ENCODE data around the gene KLHL30. TPM values are rescaled to one million over a fixed set of nuclear protein-coding genes. Genes with fewer than 3 reads are reported as not detected.

The KLHL30 gene
- total RNA-seq, 2 experiments from 2014 or later: not detected

DNA sequence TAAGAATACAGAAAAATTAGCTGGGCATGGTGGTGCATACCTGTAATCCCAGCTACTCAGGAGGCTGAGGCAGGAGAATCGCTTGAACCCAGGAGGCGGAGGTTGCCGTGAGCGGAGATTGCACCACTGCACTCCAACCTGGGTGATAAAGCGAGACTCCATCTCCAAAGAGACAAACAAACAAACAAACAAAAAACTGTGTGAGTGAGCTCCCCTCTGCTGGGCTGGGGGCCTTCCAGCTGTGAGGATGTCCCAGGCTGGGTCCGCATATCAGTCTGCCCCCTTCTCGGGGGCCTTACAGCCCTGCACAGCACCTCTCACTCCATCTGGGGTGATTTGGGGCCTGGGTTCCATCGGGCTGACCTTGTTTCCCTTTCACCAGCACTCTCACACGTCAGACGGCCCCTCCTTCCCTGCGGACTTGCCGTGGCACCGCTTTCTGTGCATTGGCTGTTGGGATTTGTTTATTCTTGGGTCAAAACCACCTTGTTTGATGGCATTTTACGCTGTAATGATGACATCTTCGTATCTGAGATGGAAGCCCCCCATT, 2.8 kb upstream of the KLHL30 start:
- Mint-ChIP-seq H3K4me1 (no peaks in the 10 kb centered on the region), H3K4me3 (no peak overlapping the region), H3K27me3 (no peaks in the 10 kb centered on the region), H3K27ac (no peak overlapping the region), H3K9me3 (no peaks in the 10 kb centered on the region), H3K36me3 (ENCODE audit: low read depth) (no peaks in the 10 kb centered on the region)
- no peak for DNase-seq
- ChIA-PET POLR2A (no interaction called here), CTCF (interaction anchor here (0.8 to 1.9 kb wide), 2 partner anchors 10 to 213 kb away, joined by 3 to 4 read pairs; no protein-coding TSS in a partner anchor)

DNA sequence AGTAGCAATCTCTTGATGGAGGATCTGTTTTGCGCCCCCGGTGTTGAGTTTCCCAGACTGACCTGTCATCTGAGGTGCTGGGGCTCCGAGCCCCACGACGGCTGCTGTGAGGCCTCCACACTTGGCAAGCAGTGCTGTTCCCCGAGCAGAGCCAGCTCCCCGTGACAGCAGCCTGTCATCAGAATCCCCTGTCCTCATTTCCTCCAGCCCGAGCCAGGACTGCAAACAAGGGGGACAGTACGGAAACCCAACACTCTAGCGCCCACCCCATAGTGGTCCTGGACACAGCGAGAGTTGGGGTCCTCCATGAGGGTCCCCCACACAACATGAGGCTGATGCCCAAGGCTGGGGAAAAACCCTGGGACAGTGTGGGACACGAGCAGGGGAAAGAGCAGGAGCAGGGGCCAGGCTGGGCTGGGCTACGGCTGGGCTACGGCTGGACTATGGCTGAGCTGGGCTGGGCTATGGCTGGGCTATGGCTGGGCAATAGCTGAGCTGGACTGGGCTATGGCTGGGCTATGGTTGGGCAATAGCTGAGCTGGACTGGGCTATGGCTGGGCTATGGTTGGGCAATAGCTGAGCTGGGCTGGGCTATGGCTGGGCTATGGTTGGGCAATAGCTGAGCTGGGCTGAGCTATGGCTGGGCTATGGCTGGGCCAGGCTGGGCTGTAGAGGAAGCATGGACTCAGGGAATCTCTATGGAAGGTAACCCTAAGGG, 1.5 kb upstream of the KLHL30 start:
- CTCF ChIA-PET: interaction anchor here (0.7 to 1.1 kb wide), 2 partner anchors 38 to 279 kb away, joined by 4 read pairs; no protein-coding TSS in a partner anchor
- Mint-ChIP-seq H3K27ac (no peak overlapping the region), H3K4me1 (peaks cover 3% of the 10 kb centered on the region), H3K9me3 (no peaks in the 10 kb centered on the region), H3K36me3 (ENCODE audit: low read depth) (no peaks in the 10 kb centered on the region), H3K27me3 (no peaks in the 10 kb centered on the region), H3K4me3 (no peak overlapping the region)
- no peak for DNase-seq
- POLR2A ChIA-PET: no interaction called here

DNA sequence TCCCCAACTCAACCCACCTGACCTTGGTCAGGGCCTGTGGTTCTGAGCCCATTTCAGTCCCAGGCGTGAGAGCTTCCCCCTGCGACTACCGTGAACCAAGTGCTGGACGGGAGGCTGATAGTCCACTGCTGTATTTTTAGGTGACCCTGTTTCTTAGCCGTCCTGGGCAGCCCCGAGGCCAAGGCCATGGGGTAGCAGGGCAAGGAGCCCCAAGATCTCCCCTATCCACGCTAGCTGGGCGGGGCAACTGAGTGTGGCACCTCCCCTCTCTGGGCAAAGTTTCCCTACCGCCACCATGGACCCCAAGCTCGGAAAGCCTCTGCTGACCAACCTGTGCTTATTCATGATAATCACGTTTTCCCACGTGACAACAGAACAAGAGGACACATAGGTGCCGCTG, 583 bp upstream of the KLHL30 start:
- Mint-ChIP-seq H3K4me3 (no peak overlapping the region), H3K27ac (no peak overlapping the region), H3K9me3 (no peaks in the 10 kb centered on the region), H3K27me3 (no peaks in the 10 kb centered on the region), H3K4me1 (peaks cover 3% of the 10 kb centered on the region), H3K36me3 (ENCODE audit: low read depth) (no peaks in the 10 kb centered on the region)
- DNase-seq: no peak
- CTCF ChIA-PET: interaction anchor here (1.1 kb wide), 1 partner anchor 280 kb away, joined by 4 read pairs; no protein-coding TSS in a partner anchor
- POLR2A ChIA-PET: no interaction called here

DNA sequence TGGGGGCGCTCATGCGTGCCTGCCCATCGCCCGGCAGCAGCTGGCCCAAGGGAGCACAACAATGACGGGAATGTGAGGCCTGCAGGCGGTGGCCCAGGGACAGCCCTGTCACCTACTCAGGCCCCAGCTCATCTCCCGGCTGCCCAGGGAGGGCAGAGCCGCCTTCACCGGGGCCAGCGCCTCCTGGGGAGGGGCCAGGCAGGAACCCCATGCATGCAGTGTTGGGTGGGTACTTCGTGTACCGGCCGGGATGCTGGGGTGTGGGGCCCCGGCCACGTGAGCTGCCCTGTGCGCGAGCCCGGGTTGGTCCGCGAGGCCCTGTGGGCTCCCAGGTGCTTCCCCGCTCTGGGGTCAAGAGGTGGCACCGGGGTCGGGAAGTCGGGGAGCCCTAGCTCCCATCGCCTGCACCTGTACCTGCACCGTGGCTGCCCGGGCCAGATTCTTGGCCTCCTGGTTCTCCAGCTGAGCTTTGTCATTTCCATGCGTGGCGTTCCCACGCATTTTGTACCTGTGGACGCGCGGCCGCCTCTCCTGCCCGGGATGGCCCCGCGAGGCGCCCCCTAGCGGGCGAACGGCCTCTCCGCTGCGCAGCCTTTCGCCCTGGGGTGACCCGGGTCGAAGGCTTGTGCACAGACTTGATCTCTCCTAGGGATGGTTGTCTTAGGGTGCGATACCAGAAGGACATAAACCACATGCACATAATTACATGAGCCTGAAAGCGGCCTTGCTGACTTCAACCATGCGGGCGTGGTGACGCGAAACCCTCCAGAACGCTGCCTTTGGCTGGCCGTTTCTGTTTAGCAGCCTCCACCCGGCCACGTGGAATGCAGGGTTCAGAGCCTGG, 950 bp downstream of the KLHL30 start:
- H3K27ac Mint-ChIP-seq: no peak overlapping the region
- peak; percentile 33 for DNase-seq
- H3K9me3 Mint-ChIP-seq: no peaks in the 10 kb centered on the region
- no peak overlapping the region for H3K4me3 Mint-ChIP-seq
- POLR2A ChIA-PET: no interaction called here
- no peaks in the 10 kb centered on the region for H3K36me3 Mint-ChIP-seq (ENCODE audit: low read depth)
- no peaks in the 10 kb centered on the region for H3K27me3 Mint-ChIP-seq
- CTCF ChIA-PET: interaction anchor here (0.5 kb wide), 1 partner anchor 215 kb away, joined by 3 read pairs; no protein-coding TSS in a partner anchor
- H3K4me1 Mint-ChIP-seq: peaks cover 3% of the 10 kb centered on the region

DNA sequence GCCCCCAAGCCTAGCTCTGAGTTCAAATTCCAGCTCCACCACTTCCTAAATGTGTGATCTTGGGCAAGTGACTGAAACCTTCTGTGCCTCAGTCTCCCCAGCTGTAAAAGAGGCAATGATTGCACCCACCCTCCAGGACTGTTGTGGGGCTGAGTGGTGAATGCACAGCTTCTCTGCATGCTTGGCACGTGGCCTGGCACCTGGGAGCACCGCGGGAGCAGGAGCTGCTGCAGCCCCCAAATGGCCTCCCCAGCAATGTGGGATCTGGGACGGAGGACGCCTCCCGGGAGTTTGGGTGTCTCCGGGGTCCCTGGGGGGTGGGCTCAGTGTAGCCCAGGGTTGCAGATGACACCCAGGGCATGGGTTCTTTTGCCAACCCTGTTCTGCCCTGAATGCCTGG, 1.6 kb downstream of the KLHL30 start:
- ChIA-PET CTCF (no interaction called here), POLR2A (no interaction called here)
- no peaks in the 10 kb centered on the region for H3K36me3 Mint-ChIP-seq (ENCODE audit: low read depth)
- no peak overlapping the region for H3K27ac Mint-ChIP-seq
- H3K27me3 Mint-ChIP-seq: no peaks in the 10 kb centered on the region
- no peaks in the 10 kb centered on the region for H3K9me3 Mint-ChIP-seq
- no peak for DNase-seq
- no peak overlapping the region for H3K4me3 Mint-ChIP-seq
- peaks cover 3% of the 10 kb centered on the region for H3K4me1 Mint-ChIP-seq

DNA sequence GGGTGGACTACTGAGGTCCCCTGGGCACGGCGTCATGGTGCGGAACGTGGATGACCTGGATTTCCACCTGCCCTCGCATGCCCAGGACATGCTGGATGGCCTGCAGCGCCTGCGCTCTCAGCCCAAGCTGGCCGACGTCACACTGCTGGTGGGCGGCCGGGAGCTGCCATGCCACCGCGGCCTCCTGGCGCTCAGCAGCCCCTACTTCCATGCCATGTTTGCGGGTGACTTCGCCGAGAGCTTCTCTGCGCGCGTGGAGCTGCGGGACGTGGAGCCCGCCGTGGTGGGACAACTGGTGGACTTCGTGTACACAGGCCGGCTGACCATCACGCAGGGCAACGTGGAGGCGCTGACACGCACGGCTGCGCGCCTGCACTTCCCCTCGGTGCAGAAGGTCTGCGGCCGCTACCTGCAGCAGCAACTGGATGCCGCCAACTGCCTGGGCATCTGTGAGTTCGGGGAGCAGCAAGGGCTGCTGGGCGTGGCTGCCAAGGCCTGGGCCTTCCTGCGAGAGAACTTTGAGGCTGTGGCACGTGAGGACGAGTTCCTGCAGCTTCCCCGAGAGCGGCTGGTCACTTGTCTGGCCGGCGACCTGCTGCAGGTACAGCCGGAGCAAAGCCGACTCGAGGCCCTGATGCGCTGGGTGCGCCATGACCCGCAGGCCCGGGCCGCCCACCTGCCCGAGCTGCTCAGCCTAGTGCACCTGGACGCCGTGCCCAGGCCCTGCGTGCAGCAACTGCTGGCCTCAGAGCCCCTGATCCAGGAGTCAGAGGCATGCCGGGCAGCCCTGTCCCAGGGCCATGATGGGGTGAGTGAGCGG, 2.5 kb downstream of the KLHL30 start:
- Mint-ChIP-seq H3K36me3 (ENCODE audit: low read depth) (no peaks in the 10 kb centered on the region), H3K27ac (no peak overlapping the region), H3K4me3 (no peak overlapping the region), H3K27me3 (no peaks in the 10 kb centered on the region), H3K4me1 (peaks cover 3% of the 10 kb centered on the region), H3K9me3 (no peaks in the 10 kb centered on the region)
- DNase-seq: no peak
- POLR2A ChIA-PET: no interaction called here
- CTCF ChIA-PET: interaction anchor here (0.6 kb wide), 1 partner anchor 39 kb away, joined by 3 read pairs; no protein-coding TSS in a partner anchor

DNA sequence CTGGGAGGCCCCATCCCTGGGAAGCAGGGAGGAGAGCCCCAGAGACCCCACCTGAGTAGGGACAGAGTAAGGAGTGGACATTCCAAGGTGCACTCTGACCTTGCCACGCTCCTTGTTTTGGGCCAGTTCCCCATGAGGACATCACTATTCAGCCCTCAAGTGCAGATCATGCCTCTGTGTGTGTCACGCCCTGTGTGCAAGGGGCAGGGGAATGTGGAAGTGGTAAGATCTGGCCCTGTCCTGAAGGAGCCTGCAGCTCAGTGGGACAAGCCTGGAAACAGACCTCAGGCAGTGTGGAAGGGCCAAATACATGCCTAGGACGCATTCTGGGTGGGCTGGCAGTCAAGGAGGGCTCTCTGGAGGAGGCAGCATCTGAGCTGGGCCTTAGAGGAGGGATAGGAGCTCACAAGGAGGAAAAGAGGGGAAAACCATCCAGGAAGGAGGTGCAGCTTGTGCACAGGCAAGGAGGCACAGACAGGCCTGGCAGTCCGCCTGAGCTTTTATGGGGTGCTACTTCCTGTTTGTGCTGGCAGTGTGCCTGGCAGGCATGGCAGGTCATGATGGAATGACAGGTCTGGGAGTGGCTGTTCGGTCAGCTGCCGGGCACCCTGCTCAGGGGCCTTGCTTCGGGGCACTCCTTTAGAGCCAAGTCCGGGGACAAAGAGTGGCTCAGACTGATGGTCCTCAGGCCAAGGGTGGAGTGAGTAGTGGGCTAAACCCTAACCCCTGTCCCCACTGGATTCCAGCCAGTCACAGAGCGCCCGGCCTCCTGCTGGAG, 3.3 kb downstream of the KLHL30 start:
- H3K9me3 Mint-ChIP-seq: no peaks in the 10 kb centered on the region
- no peaks in the 10 kb centered on the region for H3K27me3 Mint-ChIP-seq
- no peak for DNase-seq
- H3K27ac Mint-ChIP-seq: no peak overlapping the region
- H3K4me3 Mint-ChIP-seq: no peak overlapping the region
- POLR2A ChIA-PET: no interaction called here
- CTCF ChIA-PET: interaction anchor here (0.6 to 0.9 kb wide), 2 partner anchors 10 to 38 kb away, joined by 3 read pairs; no protein-coding TSS in a partner anchor
- peaks cover 3% of the 10 kb centered on the region for H3K4me1 Mint-ChIP-seq
- H3K36me3 Mint-ChIP-seq (ENCODE audit: low read depth): no peaks in the 10 kb centered on the region

DNA sequence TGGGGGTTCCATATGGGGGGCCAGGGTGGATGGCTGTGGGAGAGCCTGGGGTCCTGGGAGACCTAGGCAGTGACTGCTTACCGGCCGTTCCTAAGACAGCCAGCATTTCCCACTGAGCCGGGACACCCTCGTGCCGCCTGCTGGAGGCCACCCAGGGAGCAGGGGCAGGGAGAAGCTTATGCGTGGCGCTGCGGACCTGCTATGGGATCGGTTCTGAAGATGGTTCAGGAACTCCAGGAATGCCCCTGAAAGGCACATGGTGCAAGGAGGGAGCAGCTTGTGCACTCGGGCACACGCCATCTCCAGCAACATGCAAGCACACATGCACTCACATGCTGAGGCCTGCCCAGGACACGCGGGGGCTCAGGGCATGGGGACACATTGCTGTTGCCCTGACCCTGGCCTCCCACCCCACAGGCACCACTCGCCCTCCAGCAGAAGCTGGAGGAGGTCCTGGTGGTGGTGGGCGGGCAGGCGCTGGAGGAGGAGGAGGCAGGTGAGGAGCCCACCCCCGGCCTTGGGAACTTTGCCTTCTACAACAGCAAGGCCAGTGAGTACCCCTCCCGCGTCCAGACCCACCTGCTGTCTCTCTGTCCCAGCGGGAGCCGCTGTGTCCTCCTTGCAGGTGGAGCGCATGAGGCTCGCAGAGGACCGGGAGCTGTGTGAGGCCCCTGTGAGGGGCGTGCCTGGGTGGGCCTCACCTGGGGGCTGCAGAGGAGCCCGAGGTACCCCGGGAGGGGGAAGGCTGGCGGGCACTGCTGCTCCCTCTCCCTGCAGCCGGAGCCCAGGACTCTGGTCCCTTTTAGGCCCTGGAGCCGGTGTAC, 4.1 kb downstream of the KLHL30 start:
- ChIA-PET POLR2A (no interaction called here), CTCF (interaction anchor here (0.9 kb wide), 1 partner anchor 9 kb away, joined by 3 read pairs; no protein-coding TSS in a partner anchor)
- Mint-ChIP-seq H3K36me3 (ENCODE audit: low read depth) (no peaks in the 10 kb centered on the region), H3K9me3 (no peaks in the 10 kb centered on the region), H3K4me1 (peaks cover 3% of the 10 kb centered on the region), H3K27me3 (no peaks in the 10 kb centered on the region), H3K4me3 (no peak overlapping the region), H3K27ac (no peak overlapping the region)
- DNase-seq: no peak

DNA sequence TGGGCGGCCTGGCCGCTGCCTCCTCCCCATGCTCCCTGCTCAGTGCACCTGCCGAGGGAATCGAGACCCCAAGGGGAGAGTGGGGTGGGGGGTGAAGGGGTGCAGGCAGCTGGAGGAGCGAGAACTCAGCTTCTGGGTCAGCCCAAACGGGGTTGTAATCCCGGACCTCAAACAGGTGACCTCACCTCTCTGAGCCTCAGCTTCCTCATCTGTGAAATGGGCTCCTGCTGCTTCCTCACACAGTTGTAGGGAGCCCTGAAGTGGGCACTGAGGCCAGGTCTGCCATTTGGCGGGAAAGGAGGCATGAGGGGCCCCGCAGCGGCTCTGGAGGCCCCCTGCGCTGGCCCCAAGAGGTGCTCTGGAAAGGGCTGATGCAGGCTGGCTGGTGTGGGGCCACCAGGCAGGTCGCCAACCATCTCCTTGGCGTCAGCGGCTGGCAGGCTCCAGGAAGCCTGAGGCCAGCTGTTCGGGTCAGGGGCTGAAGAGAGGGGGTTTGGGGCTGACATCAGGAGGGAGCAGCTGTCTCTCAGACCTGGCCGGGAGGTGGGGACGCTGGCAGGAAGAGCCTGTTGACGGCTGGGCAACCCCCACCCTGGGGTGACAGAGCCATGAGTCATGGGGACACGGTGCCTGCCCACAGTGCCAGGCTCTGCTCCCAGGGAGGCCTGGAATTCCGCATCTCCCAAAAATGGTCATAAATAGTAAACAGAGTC, 4.9 kb downstream of the KLHL30 start:
- ChIA-PET CTCF (interaction anchor here (1.0 kb wide), 1 partner anchor 9 kb away, joined by 3 read pairs; no protein-coding TSS in a partner anchor), POLR2A (no interaction called here)
- no peak for DNase-seq
- Mint-ChIP-seq H3K27me3 (no peaks in the 10 kb centered on the region), H3K4me3 (no peak overlapping the region), H3K36me3 (ENCODE audit: low read depth) (no peaks in the 10 kb centered on the region), H3K9me3 (no peaks in the 10 kb centered on the region), H3K27ac (no peak overlapping the region), H3K4me1 (peaks cover 3% of the 10 kb centered on the region)

DNA sequence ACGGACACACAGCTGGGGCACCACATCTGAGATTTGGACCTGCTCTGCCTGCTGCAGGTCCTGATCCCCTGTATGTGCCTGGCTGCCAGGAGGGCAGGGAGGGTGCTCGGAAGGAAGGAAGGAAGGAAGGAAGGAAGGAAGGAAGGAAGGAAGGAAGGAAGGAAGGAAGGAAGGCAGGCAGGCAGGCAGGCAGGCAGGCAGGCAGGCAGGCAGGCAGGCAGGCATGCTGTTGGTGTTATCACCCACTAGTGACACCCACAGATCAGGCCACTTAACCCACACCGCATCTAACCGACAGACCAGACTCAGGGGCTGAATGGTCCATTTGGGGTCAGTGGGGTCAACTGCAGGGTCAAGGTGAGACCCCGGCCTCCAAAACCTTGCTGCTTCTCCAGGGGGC, 5.8 kb downstream of the KLHL30 start:
- Mint-ChIP-seq H3K36me3 (ENCODE audit: low read depth) (no peaks in the 10 kb centered on the region), H3K27me3 (no peaks in the 10 kb centered on the region), H3K4me1 (peaks cover 3% of the 10 kb centered on the region), H3K9me3 (no peaks in the 10 kb centered on the region), H3K27ac (no peak overlapping the region), H3K4me3 (no peak overlapping the region)
- no peak for DNase-seq
- POLR2A ChIA-PET: no interaction called here
- CTCF ChIA-PET: interaction anchor here (1.0 kb wide), 1 partner anchor 8 kb away, joined by 3 read pairs; no protein-coding TSS in a partner anchor

DNA sequence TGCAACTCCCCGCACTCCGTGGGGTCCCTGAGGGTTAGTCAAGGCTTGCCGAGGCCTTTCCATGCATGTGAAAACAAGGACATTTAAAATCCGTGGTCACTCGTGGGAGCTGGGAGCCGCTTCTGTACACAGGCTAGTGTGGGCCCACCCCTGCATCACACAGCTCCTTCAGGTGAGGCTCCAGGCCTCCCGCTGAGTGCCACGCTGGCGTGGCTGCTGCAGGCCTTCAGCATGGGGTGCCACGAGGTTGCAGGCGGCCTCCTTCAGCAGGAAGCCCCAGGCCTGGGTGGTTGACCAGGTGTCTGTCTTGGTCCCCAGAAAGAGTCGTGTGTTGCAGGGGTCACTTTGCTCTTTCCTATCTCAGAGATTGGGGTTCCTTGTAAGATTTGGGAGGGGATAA, 6.6 kb downstream of the KLHL30 start:
- CTCF ChIA-PET: no interaction called here

More for the DNA sequence above, 6.6 kb downstream of the KLHL30 start:
- Mint-ChIP-seq H3K27ac (no peak overlapping the region), H3K9me3 (no peaks in the 10 kb centered on the region), H3K4me3 (no peak overlapping the region), H3K36me3 (ENCODE audit: low read depth) (no peaks in the 10 kb centered on the region), H3K27me3 (no peaks in the 10 kb centered on the region), H3K4me1 (peaks cover 3% of the 10 kb centered on the region)
- POLR2A ChIA-PET: no interaction called here
- no peak for DNase-seq

Measured in activated CD4-positive, alpha-beta T cell treated with anti-CD3 and anti-CD28 coated beads, Interleukin-2, amount 10 ng/mL, durations not matched to agents 7 days and 5 days (primary cell).